ENCODE measurements around the gene RAPGEF3. TPM values are rescaled to one million over a fixed set of nuclear protein-coding genes. Genes with fewer than 3 reads are reported as not detected.

RAPGEF3 gene
- total RNA-seq, 1 donor from 2014 or later = 37.3 TPM

DNA sequence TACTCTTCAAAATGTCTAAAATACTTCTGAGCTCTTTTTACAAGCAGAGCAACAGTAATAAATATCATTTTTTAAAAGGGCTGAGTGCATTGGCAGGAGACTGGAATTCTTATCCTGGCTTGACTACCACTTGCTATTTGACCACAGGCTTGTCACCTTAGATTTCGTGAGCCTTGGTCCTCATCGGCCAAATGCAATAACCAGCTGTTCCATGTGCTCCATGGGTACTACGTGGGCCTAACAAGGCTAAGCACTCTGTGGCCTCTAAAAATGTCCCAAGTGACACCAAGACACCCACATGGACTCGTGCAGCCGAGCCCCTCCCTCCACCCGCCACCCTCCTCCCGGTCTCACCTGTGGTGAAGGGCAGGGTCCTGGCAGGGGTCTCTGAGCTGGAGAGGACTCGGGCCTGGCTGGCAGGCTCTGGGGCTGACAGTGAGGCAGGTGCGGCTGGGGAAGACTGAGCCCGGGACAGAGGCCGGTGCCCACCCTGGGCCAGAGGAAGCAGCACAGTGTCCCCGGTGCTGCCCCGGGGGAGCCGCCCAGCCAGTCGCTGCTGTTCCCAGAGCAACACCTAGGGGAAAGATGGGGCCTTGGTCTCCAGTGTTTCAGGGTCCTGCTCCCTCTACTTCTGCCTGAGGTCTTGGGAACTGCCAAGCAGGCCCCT, 34.5 kb upstream of the RAPGEF3 start:
- intact Hi-C loops (cut with DNase I) = no loop called here
- ATAC-seq = no peak
- DNase-seq (ENCODE audit: missing footprints) = no peak

DNA sequence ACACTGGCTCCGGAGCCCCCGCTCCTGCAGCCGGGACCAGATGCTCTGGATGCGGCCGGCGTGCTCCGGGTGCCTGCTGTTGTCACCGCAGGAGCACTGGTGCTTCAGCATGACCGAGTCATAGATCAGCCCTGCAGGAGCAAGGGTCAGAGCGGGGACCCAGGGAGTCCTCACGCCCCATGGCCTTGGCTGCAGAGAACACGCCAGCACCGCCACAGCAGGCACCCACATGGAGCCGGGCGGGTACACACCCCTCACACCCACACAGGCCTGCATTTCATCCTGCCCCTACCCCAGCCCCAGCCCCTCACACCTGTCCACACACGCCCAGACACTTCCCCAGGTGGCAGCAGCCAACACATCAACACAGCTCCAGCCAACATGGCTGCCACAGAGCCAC, 33.2 kb upstream of the RAPGEF3 start:
- intact Hi-C loops (cut with DNase I) = no loop called here
- ATAC-seq (no peak), DNase-seq (ENCODE audit: missing footprints) (no peak)

DNA sequence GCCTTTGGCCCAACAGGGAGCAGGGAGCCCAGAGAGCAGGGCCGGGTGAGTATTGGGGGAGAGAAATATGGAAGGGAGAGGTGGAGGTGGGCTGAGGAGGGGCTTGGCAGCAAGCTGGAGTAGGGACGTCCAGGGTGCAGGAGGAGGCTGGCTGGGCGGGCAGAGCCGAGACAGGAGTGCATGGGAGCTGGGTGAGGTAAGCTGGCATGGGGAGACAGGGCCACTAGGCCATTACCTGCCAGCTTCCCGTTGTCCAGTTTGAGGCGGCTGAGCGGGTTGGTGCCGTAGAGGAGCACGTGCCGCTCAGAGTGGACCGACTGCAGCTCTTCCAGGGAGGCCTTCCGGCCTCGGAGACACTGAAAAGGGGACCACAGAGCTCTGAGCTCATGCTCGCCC, 32.7 kb upstream of the RAPGEF3 start:
- intact Hi-C loops (cut with DNase I) = no loop called here
- no peak for DNase-seq (ENCODE audit: missing footprints)
- ATAC-seq = no peak

DNA sequence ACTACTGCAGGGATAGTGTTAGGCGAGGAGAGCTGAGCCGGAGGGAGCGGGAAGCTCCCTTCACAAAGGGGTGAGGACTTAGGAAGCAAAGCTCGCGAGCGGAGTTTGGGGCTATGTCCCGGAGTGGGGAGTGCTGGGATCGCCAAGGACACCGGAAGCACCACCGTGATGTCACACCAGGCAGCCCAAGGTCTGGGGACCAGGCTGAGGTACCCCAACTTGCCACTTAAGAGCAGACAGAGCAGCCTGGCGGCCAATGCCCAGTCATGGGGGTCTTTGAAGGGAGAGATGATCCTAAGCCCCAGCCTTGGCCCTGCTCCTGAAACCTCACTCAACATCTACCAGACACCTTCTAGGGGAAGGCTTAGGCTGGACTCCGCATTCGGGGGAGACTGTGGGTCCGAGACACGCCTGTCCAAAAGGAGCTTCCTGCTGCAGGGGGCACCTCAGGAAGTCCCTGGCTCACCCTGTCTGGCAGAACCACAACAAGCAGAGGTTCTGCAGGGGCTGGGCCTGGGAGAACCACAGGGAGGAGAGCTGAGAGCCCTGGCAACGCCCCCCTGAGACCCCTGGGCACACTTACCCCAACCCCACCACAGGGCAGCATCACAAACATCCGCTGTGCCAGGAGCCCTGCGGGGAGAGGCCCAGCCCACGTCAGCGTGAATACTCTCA, 32.1 kb upstream of the RAPGEF3 start:
- intact Hi-C loops (cut with DNase I) = no loop called here
- ATAC-seq (no peak), DNase-seq (ENCODE audit: missing footprints) (no peak)

DNA sequence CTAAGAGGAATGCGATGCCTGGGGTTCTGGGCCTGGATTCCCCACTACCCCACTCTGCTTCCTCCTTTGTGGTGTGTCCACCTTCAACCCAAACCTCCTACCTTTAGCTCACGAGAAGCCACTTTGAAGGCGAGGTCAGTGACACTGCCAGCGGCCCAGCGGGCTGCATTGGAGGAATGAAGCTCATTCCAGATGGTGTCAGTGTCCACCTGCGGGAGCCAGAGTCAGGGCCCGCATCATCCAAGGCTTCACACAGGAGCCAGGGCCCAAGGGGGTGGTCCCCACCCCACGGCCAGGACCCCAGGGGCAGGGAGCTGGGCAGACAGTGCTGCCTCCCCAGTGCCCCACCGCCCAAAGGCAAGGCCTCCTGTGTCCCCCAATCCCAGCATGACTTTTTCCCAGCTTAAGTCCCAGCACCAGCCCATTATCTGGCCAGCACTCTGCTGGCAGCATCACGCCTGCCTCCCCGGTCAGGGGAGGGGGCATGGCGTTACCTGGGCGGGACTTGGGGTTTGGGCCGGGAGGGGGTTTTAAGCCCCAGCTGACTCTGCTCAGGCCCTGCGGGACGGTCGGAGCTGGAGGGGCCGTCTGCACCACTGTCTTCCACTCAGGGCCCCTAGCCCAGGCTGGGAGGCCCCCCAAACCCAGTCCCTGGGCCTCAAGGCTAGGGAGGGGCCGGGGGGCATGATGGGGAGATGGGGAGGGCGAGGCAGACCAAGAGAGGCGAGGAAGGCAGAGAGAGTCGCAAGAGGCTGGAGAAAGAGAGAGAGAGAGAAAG, 31.2 kb upstream of the RAPGEF3 start:
- intact Hi-C loops (cut with DNase I) = no loop called here
- DNase-seq (ENCODE audit: missing footprints) (peak; percentile 64), ATAC-seq (no peak)

DNA sequence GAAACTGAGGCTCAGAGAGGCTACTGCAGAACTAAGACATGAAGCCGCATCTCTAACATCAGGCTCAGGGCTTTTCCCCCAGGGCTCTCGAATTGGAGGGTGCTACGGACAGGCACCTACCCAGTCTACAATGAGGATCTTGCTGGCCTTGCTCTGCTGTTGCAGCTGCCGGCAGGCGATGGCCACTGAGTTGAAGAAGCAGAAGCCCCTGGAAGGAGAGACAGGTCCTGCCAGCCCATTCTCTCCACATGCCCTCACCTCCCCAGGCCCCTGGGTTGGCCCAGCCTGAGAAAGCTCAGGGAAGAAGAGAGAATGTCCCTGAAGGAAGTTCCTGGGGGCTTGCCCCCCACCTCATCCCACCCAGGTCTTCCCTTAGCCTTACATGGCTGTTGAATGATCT, 30.5 kb upstream of the RAPGEF3 start:
- intact Hi-C loops (cut with DNase I) = no loop called here
- ATAC-seq = no peak
- peak; percentile 22 for DNase-seq (ENCODE audit: missing footprints)

DNA sequence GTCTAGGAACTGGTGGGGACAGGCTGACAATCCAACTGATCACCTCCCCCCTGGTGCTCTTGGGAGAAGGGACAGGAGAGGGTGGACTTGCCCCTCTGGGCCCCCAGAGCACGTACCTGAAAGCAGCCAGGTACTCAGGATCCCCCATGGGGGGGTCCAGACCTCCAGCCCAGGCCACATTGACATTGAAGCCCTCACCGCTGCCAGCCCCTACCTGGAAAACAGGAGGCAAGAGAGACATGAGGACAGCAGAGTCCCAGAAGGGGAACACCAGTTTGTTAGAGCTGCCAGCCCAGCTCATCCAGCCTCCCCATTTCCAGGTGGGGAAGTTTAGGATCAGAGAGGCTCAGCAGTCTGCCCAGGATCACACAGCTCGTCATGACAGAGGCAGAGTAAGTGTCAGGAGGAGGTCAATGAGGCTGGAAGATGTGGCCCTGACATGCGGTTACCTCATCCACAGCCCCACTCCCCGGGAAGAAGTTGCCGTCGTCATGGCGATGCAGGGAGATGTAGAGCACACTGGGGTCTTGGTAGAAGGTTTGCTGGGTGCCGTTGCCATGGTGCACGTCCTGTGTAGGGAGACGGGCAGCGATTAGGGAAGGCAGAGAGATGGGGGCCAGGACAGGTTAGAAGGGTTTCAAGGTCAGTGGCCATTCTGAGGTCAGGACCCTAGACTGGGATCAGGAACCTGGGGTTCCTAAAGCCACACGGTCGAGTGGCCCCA, 29.1 kb upstream of the RAPGEF3 start:
- no peak for DNase-seq (ENCODE audit: missing footprints)
- intact Hi-C loops (cut with DNase I) = no loop called here

DNA sequence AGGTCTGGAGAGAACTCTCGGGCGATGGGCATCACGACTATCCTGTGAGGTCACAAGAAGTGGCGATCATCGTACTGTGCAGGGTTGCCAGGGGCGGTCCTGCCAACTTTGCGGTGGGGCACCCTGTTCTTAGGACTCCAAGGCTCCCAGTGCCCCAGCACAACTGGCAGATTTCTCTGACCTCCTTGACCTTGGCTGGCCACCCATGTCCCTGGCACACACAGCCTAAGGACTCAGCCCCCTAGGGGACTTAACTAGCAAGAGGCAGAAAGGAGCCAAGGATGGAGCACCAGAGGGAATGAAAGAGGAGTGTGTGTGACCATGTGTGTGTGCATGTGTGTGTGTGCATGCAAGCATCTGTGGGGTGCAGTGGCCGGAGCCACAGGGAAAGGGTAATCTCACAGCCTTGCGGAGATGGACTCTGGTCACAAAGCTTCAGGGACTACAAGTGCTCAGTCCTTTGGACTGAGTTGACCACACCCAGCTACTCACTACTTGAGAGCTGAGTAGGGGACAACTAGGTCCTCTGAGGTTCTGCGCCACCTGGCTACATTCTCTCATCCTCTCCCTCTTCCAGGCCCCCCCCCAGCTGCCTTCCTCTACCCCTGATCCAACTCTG, 28.1 kb upstream of the RAPGEF3 start:
- ATAC-seq (no peak), DNase-seq (ENCODE audit: missing footprints) (no peak)
- intact Hi-C loops (cut with DNase I) = no loop called here

More for the DNA sequence above, 29.1 kb upstream of the RAPGEF3 start:
- no peak for ATAC-seq

DNA sequence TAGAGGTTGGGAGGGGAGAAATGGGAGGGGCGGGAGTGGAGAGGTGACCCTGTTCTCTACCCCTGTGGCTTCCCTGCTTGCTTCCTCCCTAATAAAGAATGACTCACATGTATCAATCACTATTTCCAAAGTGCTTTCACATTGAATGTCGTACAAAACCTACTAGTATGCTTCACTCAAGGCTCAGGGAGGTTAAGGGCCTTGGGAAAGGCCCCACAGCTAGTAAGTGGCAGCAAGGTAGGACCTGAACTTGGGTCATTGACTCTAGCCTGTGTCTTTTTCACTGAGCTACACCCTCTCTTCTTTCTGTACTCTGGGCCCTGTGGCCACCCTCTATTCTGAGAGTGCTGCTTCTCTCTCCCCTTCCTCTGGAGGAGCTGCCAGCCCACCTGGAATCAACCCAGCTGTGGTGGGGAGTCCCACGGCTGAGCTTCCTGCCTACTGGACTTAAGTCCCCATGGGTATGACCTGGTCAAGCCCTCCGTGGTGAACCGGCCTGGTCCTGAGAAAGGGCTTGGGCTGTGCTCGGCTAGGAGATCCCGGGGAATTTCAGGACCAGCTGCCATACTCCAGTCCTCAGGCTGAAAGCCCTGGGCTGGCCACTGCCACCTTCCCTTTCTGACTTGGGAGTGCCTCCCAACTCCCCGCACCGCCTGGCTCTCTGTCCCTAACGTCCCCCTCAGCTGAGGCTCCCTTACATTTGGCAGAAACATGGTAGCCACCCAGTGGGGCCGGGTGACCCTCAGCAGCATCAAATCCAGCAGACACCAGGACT, 27.4 kb upstream of the RAPGEF3 start:
- ATAC-seq = no peak
- intact Hi-C loops (cut with DNase I) = no loop called here
- DNase-seq (ENCODE audit: missing footprints) = peak; percentile 15

DNA sequence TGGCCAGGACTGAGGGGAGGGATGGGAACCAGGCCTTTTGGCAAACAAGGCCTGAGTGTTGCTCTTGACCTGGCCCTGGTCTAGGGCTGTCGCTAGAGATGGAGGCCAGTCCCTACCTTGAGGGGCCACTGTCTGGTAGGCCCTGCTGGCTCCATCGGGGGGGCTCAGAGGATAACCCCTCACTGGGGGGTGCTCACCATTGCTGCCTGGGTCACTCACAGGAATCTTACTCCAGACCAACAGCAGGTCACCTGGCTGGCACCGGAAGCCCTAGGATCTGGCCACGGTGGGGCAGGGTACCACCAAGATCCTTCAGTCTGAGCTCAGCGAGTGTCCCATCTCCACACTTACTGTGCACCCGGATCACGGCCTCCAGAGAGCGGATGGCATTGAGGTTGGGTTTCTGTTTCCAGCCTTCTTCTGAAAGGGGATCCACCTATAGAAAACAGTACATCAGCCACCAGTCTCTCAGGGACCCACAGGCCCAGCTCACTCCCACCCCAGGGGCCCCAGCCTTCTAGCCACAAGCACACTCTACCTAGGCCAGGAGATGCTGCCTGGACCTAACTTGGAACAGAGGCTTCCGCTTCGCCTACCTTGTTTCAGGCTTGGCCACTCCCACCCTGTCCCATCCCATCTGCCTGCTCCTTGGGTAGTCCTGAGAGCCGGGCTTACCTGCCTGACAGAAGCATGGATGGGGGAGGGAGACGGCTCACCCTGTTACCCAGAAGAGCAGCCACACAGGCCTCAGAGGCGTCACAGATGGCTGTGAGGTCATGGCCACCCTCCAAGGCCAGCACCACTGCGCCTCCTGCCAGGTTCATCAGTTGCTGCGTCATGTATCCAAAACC, 26.6 kb upstream of the RAPGEF3 start:
- no peak for ATAC-seq
- DNase-seq (ENCODE audit: missing footprints) = no peak
- intact Hi-C loops (cut with DNase I) = no loop called here

DNA sequence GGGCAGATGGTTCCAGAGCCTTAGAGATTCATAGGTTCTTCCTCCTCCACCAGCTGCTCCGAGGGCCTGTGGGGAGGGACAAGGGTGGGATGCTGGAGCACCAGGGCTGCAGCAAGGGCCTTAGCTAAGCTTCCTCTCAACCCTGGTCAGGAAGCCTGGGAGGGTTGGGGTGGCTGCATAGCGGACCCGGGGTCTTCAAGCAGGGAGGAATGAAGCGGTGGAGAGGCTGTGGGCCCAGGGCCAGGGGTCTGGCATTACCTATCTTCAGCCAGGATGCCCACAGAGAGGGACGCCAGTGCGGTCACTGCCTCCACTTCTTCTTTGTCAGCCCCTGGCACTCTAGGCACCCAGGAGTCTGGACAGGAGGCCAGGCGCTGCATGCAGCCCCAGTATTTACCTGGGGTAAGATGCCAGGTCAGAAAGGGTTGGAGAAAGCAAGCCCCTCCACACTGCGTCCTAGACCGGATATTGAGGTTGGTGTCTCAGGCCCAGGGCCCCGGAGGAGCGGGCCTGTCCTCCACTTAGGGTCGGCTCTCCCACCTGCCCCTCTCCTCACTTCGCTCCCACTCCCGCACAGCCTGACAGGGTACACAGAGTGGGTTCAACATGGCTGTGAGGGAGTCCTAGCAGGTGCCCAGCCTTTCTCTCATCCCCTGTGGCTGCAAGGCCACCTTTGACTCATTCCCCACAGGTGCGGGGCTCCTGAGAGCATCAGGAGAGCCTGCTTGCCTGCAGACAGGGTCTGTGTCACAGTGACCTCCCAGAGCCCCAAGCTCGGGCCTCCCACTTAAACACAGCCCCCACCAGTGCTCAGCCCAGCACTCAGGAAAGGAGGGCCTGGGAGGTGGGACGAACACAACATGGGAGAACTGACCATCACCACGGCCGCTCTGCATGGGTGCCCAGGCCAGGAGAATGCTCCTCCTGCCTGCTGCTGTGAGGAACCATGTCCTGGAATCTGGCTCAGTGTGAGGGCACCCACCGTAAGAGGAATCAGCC, 25.4 kb upstream of the RAPGEF3 start:
- intact Hi-C loops (cut with DNase I) = no loop called here
- ATAC-seq (no peak), DNase-seq (ENCODE audit: missing footprints) (no peak)

DNA sequence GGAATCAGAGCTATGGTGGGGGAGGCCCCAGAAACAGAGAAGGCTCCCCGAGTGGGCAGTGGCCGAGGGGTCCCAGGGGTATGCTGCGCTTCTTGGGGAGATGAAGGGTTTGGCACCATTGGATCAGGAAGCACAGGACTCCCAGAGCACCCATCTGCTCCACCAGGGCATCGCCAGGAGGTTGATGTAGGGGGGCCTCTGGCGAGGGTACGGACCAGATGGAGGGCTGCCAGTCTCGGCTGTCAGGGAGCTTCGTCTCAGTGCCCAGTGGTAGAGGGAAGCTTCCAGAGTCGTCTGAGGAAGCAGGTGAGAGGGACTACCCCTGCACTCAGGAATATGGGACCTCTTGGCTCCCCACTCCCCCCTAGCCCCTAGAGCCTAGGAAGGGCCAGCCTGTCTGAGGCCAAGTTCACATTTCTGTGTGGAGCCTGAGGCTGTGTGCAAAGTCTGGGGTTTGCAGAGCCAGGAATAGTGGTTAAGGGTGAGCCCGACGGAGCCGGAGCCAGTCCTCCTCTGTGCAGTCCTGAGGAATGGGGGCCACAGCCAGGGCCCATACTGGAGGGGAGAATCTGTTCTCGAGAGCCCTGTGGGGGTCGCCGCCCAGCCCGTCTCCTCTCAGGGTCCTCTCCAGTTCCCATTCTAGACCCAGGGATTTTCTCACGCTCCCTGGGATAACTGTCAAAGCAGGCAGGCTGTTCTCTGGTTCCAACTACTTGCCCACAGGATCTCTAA, 24.5 kb upstream of the RAPGEF3 start:
- ATAC-seq = no peak
- no peak for DNase-seq (ENCODE audit: missing footprints)
- intact Hi-C loops (cut with DNase I) = no loop called here

DNA sequence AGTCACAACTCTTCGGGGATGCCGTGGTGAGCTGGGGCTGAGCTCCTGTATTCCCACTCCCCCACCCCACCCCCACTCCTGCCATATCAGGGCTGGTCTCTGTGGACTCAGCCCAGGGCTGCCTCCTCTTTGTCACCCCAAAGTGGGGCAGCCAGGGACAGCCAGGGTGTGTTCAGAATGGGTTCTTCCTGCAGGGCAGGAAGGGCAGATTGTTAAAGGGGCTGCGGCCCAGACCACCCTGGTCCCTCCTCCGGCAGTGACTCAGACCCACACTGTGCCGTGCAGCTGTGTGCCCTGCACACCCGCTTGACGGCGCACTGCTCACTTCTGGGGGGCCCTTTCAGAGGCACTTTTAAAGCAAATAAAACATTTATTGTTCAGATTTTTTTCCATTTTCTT, 23.7 kb upstream of the RAPGEF3 start:
- intact Hi-C loops (cut with DNase I) = no loop called here
- ATAC-seq (no peak), DNase-seq (ENCODE audit: missing footprints) (no peak)

DNA sequence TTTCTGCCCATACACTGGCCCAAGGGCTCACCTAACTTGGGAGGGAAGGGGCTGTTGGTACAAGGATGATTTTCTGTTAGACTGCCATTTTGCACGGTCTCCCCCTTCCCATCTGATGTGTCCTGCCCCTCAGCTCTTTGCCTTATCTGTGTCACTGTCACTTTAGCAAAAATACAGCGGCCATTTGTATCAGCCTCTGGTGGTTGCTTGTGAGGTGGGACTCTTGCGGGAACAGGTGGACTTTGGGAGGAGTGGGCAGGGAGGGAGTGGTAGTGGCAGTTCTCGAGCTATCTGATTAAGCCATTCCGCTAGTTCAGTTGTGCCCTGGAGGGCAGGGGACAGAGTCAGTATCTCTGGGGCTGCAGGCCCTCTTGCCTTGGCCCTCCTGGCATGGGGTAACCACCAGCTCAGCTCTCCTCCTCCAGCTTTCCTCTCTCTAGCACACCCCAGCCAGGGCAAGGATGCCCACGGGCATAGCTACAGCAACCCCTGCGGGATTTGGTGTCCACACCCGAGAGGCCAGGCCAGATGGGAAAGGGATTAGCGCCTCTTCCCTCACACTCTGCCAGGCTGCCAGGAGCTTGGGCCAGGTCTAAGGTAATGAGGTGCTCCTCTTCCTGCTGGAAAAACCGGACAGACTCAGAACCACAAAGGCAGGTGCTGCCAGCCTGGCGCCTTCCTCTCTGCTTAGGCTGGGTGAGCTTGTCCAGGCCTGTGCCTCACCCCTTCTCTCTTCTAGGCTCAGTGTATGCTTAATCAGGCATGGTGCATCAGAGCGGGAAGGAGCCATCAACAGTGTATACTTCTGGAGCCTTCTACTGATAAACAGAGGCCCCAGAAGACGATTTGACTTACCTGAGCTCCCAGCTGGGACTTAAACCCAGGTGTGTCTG, 23.0 kb upstream of the RAPGEF3 start:
- intact Hi-C loops (cut with DNase I) = no loop called here
- no peak for ATAC-seq

More for the DNA sequence above, 23.0 kb upstream of the RAPGEF3 start:
- no peak for DNase-seq (ENCODE audit: missing footprints)
